ENCODE data around the gene IST1.

DNA sequence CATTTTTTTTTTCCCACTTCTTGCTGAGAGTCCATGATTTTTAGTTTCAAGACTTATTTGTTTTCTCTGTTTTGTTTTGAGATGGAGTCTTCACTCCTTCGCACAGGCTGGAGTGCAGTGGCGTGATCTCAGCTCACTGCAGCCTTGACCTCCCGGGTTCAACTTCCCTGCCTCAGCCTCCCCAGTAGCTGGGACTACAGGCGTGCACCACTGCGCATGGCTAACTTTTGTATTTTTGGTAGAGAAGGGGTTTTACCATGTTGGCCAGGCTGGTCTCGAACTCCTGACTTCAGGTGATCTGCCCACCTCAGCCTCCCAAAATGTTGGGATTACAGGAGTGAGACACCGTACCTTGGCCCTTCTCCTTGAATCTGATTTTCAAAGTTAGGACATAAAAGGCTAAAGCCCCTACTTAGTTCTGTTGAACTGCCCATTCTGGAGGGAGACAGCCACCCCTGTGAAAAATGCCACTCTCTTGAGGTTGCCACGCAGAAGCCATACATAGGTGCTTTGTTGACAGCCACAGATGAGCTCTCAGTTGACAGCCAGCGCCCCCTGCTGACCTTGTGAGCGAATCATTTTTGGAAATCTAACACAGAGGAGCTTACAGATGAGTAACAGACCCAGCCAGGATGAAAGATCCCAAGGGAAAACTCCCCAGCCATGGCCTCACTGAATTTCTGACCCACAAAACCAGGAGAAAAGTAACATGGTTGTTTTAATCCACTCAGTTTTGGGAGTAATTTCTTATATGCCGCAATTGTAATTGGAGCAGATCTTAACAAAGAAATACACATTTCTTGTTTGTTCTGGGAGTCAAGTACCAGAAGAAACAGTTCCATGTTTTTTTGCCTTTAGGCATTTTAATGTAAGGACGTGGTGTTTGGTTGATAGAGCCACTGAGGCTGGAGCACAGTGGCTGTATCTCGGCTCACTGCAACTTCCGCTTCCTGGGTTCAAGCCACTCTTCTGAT, 66.0 kb downstream of the IST1 start:
- no peak for TF ChIP-seq TAF1 (IDR thresholded peaks at IDR 0.05; ENCODE audit: low read depth)
- TF ChIP-seq, protein P1, sequence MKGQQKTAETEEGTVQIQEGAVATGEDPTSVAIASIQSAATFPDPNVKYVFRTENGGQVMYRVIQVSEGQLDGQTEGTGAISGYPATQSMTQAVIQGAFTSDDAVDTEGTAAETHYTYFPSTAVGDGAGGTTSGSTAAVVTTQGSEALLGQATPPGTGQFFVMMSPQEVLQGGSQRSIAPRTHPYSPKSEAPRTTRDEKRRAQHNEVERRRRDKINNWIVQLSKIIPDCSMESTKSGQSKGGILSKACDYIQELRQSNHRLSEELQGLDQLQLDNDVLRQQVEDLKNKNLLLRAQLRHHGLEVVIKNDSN (IDR thresholded peaks at IDR 0.05) = no peak
- no peak for TF ChIP-seq CREB1 (IDR thresholded peaks at IDR 0.05; ENCODE audit: low read depth)
- no peak for TF ChIP-seq YY1 (IDR thresholded peaks at IDR 0.05; ENCODE audit: low read depth)
- TF ChIP-seq TCF12 (IDR thresholded peaks at IDR 0.05; ENCODE audit: low read depth) = no peak
- TF ChIP-seq, protein P2, sequence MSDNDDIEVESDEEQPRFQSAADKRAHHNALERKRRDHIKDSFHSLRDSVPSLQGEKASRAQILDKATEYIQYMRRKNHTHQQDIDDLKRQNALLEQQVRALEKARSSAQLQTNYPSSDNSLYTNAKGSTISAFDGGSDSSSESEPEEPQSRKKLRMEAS (IDR thresholded peaks at IDR 0.05) = no peak
- no peak for TF ChIP-seq CEBPB (IDR thresholded peaks at IDR 0.05)
- TF ChIP-seq ZBTB7A (IDR thresholded peaks at IDR 0.05; ENCODE audit: low read depth) = no peak
- TF ChIP-seq EP300 (IDR thresholded peaks at IDR 0.05; ENCODE audit: borderline replicate concordance) = no peak
- peak; percentile 96 for TF ChIP-seq RAD21 (IDR thresholded peaks at IDR 0.05; ENCODE audit: low read depth)
- no peak for TF ChIP-seq TEAD4 (IDR thresholded peaks at IDR 0.05)
- TF ChIP-seq, protein P3, sequence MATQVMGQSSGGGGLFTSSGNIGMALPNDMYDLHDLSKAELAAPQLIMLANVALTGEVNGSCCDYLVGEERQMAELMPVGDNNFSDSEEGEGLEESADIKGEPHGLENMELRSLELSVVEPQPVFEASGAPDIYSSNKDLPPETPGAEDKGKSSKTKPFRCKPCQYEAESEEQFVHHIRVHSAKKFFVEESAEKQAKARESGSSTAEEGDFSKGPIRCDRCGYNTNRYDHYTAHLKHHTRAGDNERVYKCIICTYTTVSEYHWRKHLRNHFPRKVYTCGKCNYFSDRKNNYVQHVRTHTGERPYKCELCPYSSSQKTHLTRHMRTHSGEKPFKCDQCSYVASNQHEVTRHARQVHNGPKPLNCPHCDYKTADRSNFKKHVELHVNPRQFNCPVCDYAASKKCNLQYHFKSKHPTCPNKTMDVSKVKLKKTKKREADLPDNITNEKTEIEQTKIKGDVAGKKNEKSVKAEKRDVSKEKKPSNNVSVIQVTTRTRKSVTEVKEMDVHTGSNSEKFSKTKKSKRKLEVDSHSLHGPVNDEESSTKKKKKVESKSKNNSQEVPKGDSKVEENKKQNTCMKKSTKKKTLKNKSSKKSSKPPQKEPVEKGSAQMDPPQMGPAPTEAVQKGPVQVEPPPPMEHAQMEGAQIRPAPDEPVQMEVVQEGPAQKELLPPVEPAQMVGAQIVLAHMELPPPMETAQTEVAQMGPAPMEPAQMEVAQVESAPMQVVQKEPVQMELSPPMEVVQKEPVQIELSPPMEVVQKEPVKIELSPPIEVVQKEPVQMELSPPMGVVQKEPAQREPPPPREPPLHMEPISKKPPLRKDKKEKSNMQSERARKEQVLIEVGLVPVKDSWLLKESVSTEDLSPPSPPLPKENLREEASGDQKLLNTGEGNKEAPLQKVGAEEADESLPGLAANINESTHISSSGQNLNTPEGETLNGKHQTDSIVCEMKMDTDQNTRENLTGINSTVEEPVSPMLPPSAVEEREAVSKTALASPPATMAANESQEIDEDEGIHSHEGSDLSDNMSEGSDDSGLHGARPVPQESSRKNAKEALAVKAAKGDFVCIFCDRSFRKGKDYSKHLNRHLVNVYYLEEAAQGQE (IDR thresholded peaks at IDR 0.05; ENCODE audit: low read depth) = no peak
